GM12878 (cell line): ENCODE data around the gene AKT1S1. TPM values are rescaled to one million over a fixed set of nuclear protein-coding genes. Genes with fewer than 3 reads are reported as not detected.

Experiments used
- ATF3 ChIP-seq: IDR thresholded peaks from 2 replicates; pipeline ENCODE4 v1.6.1; 2011; ENCODE audit warnings: low read depth, mild to moderate bottlenecking, low read length, moderate library complexity, borderline replicate concordance; ENCODE audit errors: extremely low read depth
- GABPA ChIP-seq: IDR thresholded peaks from 2 replicates; pipeline ENCODE4 v1.6.1; 2014; ENCODE audit warnings: antibody characterized with exemption, low read depth, mild to moderate bottlenecking, inconsistent platforms
- GATAD2B ChIP-seq: fragments of 450-650 bp; conservative IDR thresholded peaks from 2 replicates; pipeline ENCODE4 v1.6.1; 2017; ENCODE audit warnings: low read depth, mild to moderate bottlenecking, moderate library complexity
- MLLT1 ChIP-seq: fragments of 450-650 bp; IDR thresholded peaks from 2 replicates; pipeline ENCODE4 v1.6.1; 2016; ENCODE audit warnings: mild to moderate bottlenecking
- MYC ChIP-seq: IDR thresholded peaks from 2 replicates; pipeline ENCODE4 v1.6.1; 2011; ENCODE audit warnings: mild to moderate bottlenecking, low read length, moderate library complexity, inconsistent platforms; ENCODE audit not compliant: insufficient read depth, insufficient replicate concordance, insufficient read length, severe bottlenecking
- NR2C1 ChIP-seq: fragments of 450-650 bp; IDR thresholded peaks from 2 replicates; pipeline ENCODE4 v1.6.1; 2017; ENCODE audit warnings: antibody characterized with exemption, mild to moderate bottlenecking, moderate library complexity
- RCOR1 ChIP-seq: conservative IDR thresholded peaks from 2 replicates; pipeline ENCODE4 v1.6.1; 2012; ENCODE audit warnings: low read depth, low read length, improper control_type of control experiment
- RELA ChIP-seq: fragments of 450-650 bp; IDR thresholded peaks from 2 replicates; pipeline ENCODE4 v1.8.0; 2014; ENCODE audit warnings: borderline replicate concordance; ENCODE audit not compliant: partially characterized antibody
- REST ChIP-seq: IDR thresholded peaks from 2 replicates; pipeline ENCODE4 v1.6.1; 2012; ENCODE audit warnings: mild to moderate bottlenecking, low read depth, low read length
- polyA plus RNA-seq, 11 experiments: library from polyadenylated mRNA; depleted of rRNA in 4 of 11; unstranded in 6 of 11; stranded (reverse) in 5 of 11; fragments of >200 nt; fragmentation: Nextera tagmentation in 4 of 11; fragmentation: Illumina TruSeq in 1 of 11; extraction: Ambion mirVana in 4 of 11; extraction: Trizol in 1 of 11; gene quantifications; 1 replicate in 1 of 11; 2 replicates in 10 of 11; pipeline versions ENCODE4 v1.2.1 to v1.2.3, GENCODE V29; 2011 to 2016; ENCODE audit warnings: inconsistent platforms in 2 of 11, missing spikeins in 2 of 11, low read depth in 1 of 11
- total RNA-seq, 4 experiments: library from RNA; depleted of rRNA in 3 of 4; stranded (reverse); fragments of >200 nt in 3 of 4; fragmentation: Illumina TruSeq in 1 of 4; extraction: Trizol in 1 of 4; gene quantifications; 2 replicates each; pipeline versions ENCODE4 v1.2.1 to v1.2.3, GENCODE V29; 2013 to 2021

The AKT1S1 gene
- total and polyA plus RNA-seq, 10 of the 15 experiments (the other 5 are each of a cell fraction or from before 2014, with no cell fraction given): 0.43 to 23.0 (median 12.3) TPM

- TF ChIP-seq REST (no peak), RCOR1 (no peak), RELA (no peak), GABPA (no peak), ATF3 (no peak), MYC (no peak), GATAD2B (no peak), MLLT1 (no peak), NR2C1 (no peak)
- TF ChIP-seq, all 136 proteins: peak for 0
Observed at GRCh38 chr19:49849433-49850220, 27.5 kb downstream of the AKT1S1 start (continued).
